Ovary (tissue), 9 donors: ENCODE measurements around the gene ITGB1BP1. TPM values are rescaled to one million over a fixed set of nuclear protein-coding genes. Genes with fewer than 3 reads are reported as not detected.

Experiments used
- DNase-seq, 5 donors: peaks; one replicate each; pipeline ENCODE4 v3.0.0-alpha.2; 2019 to 2020
- H3K27ac ChIP-seq, 2 donors: fragments of 200-600 bp; one replicate each; pipeline versions ENCODE4 v1.5.1 to v1.8.0; 2019 to 2022
- H3K27me3 ChIP-seq: fragments of 200-600 bp; one replicate; pipeline ENCODE4 v1.8.0; 2022
- H3K36me3 ChIP-seq: fragments of 200-600 bp; sonication (generic); one replicate; pipeline ENCODE4 v1.5.1; 2019
- H3K4me1 ChIP-seq: one replicate; pipeline ENCODE4 v1.8.1; 2013; ENCODE audit warnings: mild to moderate bottlenecking, moderate library complexity; ENCODE audit not compliant: insufficient read depth
- H3K4me3 ChIP-seq: fragments of 200-600 bp; sonication (generic); one replicate; pipeline ENCODE4 v1.5.1; 2017
- H3K9me3 ChIP-seq, 2 donors: fragments of 200-600 bp in 1 of 2; sonication (generic) in 1 of 2; one replicate each; pipeline versions ENCODE4 v1.5.1 to v1.8.1; 2013 to 2019; ENCODE audit warnings: mild to moderate bottlenecking in 1 of 2, moderate library complexity in 1 of 2
- CTCF ChIP-seq, 3 donors: fragments of 450-650 bp in 2 of 3; fragments of 200-600 bp in 1 of 3; IDR thresholded peaks; one replicate each; pipeline versions ENCODE4 v1.5.1 to v1.8.0; 2016 to 2022; ENCODE audit warnings: antibody characterized with exemption in 3 of 3, mild to moderate bottlenecking in 1 of 3
- EP300 ChIP-seq: sonication (generic); formaldehyde crosslinking; IDR thresholded peaks from one replicate; pipeline ENCODE4 v1.6.1; 2017; ENCODE audit warnings: antibody characterized with exemption
- POLR2A ChIP-seq: fragments of 450-650 bp; IDR thresholded peaks from one replicate; pipeline ENCODE4 v1.6.1; 2017; ENCODE audit warnings: antibody characterized with exemption, mild to moderate bottlenecking, moderate library complexity
- WGBS, 3 donors: extraction: QIAGEN DNeasy Blood & Tissue Kit in 1 of 3; methylation state at CpG; one replicate each; pipeline versions ENCODE4 v1.1.5 to v1.1.7; 2013 to 2017; 5-methylcytosine and 5-hydroxymethylcytosine counted together
- intact Hi-C, 4 donors: fragments of 100-400 bp; cut with DNase I; formaldehyde crosslinking; loops; one replicate each; pipeline versions ENCODE4 v1.11.0 to v1.15.1; 2022 to 2023
- polyA plus RNA-seq, 2 donors: library from polyadenylated mRNA; stranded (reverse); fragments of 200-250 nt in 1 of 2; fragments of 350-450 nt in 1 of 2; fragmentation: Illumina TruSeq in 1 of 2; extraction: RNeasy Lipid Tissue Mini Kit (QIAGEN cat#74804) in 1 of 2; gene quantifications; one replicate each; pipeline ENCODE4 v1.2.3, GENCODE V29; 2013 to 2014
- total RNA-seq, 7 donors: library from RNA; depleted of rRNA in 2 of 7; stranded (reverse); fragments of >200 nt in 2 of 7; fragmentation: NEBNext Ultra II Directional in 3 of 7; extraction: Animal tissue kit (Norgen Biotek cat#: 25700) in 3 of 7; gene quantifications; one replicate each; pipeline versions ENCODE4 v1.1.0 to v1.2.4, GENCODE V29; 2016 to 2023
- donor health status: DM: no; HTN: no; CAD: no; lungs with moderate emphysema.
- donor health status: DM: no; HTN: no; CAD: no.
- donor health status: Bipolar disorder and iron deficiency.
- donor health status: DM: yes; HTN: yes; CAD: no.
- donor health status: DM: no; HTN: no; CAD: no.
- donor health status: DM: yes; HTN: yes; CAD: no.

ITGB1BP1 gene
- total and polyA plus RNA-seq, 9 donors: 14.5 to 82.2 (median 64.5) TPM

- WGBS, 3 donors: 70 to 77% (median 74%) methylated on average over 3 of the region's 3 CpGs
- Histone ChIP-seq H3K9me3 (no peaks in the 10 kb centered on the region), H3K27me3 (no peaks in the 10 kb centered on the region), H3K4me3 (no peak overlapping the region), H3K27ac (no peak overlapping the region), H3K4me1 (no peaks in the 10 kb centered on the region), H3K36me3 (no peaks in the 10 kb centered on the region)
- intact Hi-C loops: no loop called here
- TF ChIP-seq POLR2A: no peak
- DNase-seq: no peak
Measured at GRCh38 chr2:9355270-9355669, 68.1 kb downstream of the ITGB1BP1 start.

GRCh38 chr2:9354318-9354717 is 69.0 kb downstream of the ITGB1BP1 start:
- Histone ChIP-seq H3K36me3 (no peaks in the 10 kb centered on the region), H3K4me1 (no peaks in the 10 kb centered on the region), H3K27ac (no peak overlapping the region), H3K9me3 (no peaks in the 10 kb centered on the region), H3K4me3 (no peak overlapping the region), H3K27me3 (no peaks in the 10 kb centered on the region)
- no peak for DNase-seq
- TF ChIP-seq CTCF (IDR thresholded peaks at IDR 0.05) (no peak), EP300 (no peak), POLR2A (no peak)
- WGBS, 3 donors: 95 to 96% (median 96%) methylated on average over 12 of the region's 12 CpGs
- intact Hi-C loops: no loop called here

Other genes with a start within 250 kb of the ITGB1BP1 start
- gene ASAP2, start 216.7 kb downstream of the ITGB1BP1 start, total RNA-seq: 10 to 100 TPM; 11.3 to 22.7 (median 17.3) TPM
- 10 to 100 TPM; 10.3 to 15.5 TPM for gene ASAP2, start 216.7 kb downstream of the ITGB1BP1 start, polyA plus RNA-seq
- gene CPSF3, start 126 bp upstream of the ITGB1BP1 start, total RNA-seq: 10 to 100 TPM; 14.8 to 24.6 (median 19.8) TPM
- 10 to 100 TPM; 11.8 to 25.0 TPM for gene CPSF3, start 126 bp upstream of the ITGB1BP1 start, polyA plus RNA-seq
- gene IAH1, start 51.0 kb upstream of the ITGB1BP1 start, total RNA-seq: 10 to 100 TPM; 36.8 to 59.7 (median 44.8) TPM
- 10 to 100 TPM; 54.0 to 61.8 TPM for gene IAH1, start 51.0 kb upstream of the ITGB1BP1 start, polyA plus RNA-seq
- 10 to 100 TPM; 24.3 to 46.6 (median 30.0) TPM for gene ADAM17, start 132.3 kb upstream of the ITGB1BP1 start, total RNA-seq
- 10 to 100 TPM; 10.2 to 22.8 TPM for gene ADAM17, start 132.3 kb upstream of the ITGB1BP1 start, polyA plus RNA-seq
- gene YWHAQ, start 207.5 kb upstream of the ITGB1BP1 start, total RNA-seq: 100 to 1,000 TPM; 156 to 294 (median 241) TPM
- 100 to 1,000 TPM; 204 to 386 TPM for gene YWHAQ, start 207.5 kb upstream of the ITGB1BP1 start, polyA plus RNA-seq